GM12801 (cell line): ENCODE data around the gene DLG5.

Experiments
- TF ChIP-seq, protein P1 (sequence below): IDR thresholded peaks from one replicate; pipeline ENCODE4 v1.5.1; 2011; ENCODE audit warnings: control low read depth; ENCODE audit not compliant: insufficient read length; ENCODE audit errors: extremely low read depth

DLG5 gene

DNA sequence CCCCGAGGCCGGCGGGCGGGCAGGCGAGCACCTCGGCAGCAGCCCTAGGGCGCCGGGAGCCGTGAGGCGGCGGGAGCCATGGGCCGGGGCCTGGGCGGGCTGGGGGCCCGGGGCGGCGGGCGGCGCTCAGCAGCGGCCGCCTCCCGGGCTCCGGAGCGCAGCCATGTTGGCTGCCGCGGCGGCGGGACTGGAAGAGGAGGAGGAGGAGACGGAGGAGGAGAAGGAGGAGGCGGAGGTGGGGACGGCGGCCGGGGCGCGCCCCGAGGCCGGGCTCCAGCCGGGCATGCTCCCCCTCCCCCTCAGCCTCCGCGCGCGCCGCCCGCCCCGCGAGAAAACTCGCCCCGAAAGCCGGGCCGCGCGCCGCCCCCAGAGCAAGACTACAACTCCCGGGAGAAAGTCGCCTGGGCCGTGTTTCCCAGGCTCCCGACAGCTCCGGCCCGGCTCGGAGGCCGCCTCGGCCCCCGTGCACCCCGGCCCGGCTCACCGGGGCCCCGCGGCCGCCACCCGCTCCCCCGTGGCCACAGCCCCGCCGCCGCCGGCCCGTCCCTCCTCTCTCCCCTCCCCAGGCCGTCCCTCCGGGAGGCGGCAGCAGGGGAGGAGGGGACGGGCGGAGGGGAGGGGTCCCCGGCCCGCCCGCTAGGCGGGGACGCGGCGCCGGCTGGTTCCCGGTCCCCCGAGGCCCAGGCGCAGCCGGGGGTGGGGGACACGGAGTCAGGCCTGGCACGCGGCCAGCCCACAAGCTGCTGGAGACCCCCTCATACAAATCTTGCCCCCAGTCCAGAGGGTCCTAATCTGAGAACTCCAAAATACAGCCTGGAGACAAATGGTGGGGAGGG lies at the start of gene DLG5:
Gene DLG5, minus strand, starts transcription at position 190 of the 836 bp plus-strand sequence. CDS start 235 bp downstream, outside the sequence.
- TF ChIP-seq, protein P1, sequence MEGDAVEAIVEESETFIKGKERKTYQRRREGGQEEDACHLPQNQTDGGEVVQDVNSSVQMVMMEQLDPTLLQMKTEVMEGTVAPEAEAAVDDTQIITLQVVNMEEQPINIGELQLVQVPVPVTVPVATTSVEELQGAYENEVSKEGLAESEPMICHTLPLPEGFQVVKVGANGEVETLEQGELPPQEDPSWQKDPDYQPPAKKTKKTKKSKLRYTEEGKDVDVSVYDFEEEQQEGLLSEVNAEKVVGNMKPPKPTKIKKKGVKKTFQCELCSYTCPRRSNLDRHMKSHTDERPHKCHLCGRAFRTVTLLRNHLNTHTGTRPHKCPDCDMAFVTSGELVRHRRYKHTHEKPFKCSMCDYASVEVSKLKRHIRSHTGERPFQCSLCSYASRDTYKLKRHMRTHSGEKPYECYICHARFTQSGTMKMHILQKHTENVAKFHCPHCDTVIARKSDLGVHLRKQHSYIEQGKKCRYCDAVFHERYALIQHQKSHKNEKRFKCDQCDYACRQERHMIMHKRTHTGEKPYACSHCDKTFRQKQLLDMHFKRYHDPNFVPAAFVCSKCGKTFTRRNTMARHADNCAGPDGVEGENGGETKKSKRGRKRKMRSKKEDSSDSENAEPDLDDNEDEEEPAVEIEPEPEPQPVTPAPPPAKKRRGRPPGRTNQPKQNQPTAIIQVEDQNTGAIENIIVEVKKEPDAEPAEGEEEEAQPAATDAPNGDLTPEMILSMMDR = no peak

DNA sequence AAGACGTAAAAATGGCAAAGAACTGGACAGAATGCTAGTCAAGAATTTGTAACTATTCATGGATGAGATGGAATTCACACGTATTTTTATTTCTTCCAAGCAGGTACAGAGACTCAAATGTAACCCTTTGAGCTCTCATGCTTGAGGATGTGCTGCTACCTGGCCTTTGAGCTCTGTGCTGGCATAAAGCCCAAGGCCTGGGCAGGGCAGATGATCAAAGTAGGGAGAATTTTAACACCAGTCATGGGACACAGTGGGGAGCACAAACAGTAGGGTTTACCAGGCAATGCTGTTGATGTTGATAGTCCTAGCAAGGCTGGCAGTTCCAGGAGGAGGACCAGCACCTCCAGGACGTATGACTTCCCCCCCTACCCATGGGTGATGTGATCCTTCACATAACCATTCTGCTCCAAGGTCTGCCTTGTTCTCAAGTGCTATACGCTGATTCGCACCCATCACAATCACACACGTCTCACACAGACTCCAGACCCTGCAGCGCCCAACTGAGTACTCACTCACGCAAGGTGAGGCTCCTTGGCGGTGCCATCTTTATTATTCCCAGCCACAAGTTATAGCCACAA lies 48.6 kb upstream of the DLG5 start:
- TF ChIP-seq, protein P1 = no peak

DNA sequence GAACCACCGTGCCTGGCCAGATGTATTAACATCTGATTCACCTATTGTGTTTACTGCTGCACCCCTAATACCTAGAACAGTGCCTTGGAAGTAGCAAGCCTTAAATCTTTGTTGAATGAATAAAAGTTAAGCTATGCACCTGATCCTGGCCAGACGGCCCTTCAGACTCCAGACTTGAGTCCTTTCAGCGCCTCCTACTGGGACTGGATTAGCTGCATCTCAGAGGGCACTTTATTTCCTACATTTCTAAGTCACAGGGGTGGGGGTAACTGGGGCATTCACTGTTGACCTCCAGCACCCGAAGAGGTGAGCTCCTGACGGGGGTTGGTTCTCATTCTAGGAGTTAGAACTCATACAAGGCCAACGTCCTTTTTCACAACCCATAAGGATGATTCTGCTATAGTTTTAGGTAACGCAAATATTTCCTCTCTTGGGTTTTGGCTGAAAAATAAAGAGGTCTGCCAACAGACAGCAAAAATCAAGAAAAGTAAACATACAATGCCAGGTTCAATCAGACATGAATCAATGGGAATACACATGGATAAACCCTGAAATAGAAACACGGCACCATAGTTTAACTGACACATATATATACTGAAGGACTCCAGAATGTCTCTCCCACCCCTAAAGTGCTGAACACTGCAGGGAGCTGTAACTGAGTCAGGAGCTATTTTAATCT lies 48.0 kb upstream of the DLG5 start:
- TF ChIP-seq, protein P1 = no peak

- TF ChIP-seq, protein P1 = no peak
These were observed 46.7 kb upstream of the DLG5 start for GRCh38 chr10:77973276-77973675.

DNA sequence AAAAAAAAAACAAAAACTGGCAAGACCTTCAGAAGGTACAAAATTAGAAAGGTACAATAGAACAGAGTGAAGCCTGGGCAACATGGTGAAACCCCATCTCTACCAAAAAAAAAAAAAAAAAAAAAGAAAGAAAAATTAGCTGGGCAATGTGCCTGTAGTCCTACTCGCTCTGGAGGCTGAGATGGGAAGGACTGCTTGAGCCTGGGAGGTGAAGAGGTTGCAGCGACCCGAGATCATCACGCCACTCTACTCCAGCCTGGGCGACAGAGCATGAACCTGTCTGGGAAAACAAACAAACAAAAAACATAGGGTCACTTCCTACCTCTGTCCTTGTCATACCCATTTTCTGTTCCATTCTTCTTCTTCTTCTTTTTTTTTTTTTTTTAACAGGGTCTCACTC lies 45.6 kb upstream of the DLG5 start:
- TF ChIP-seq, protein P1 = no peak

DNA sequence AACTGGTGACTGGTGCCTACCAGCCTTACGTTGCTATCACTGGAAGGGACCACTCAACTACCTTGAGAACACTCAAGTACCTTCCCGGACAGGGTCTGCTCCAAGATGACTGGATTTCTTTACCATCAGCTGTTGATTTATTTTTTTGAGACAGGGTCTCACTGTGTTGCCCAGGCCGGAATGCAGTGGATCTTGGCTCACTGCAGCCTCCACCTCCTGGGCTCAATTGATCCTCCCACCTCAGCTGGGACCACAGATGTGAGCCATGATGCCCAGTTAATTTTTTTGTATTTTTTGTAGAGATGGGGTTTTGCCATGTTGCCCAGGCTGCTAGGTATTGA lies 45.2 kb upstream of the DLG5 start:
- TF ChIP-seq, protein P1 = no peak

GRCh38 chr10:77970869-77971803 lies 44.6 kb upstream of the DLG5 start:
- TF ChIP-seq, protein P1 = no peak
